Glomerular endothelial cell (primary cell): ENCODE measurements around the gene MCM9. TPM values are rescaled to one million over a fixed set of nuclear protein-coding genes. Genes with fewer than 3 reads are reported as not detected.
"Not testable (repeated sequence)": the region's sequence is repeated elsewhere in the genome, so short reads cannot be mapped to it uniquely, and the experiment has no call there.

Experiments
- DNase-seq: peaks from one replicate; pipeline ENCODE4 v3.0.0-alpha.2; 2011; ENCODE audit warnings: low read depth, low spot score; ENCODE audit errors: extremely low read depth
- total RNA-seq: library from RNA; depleted of rRNA; stranded (reverse); fragments of >200 nt; gene quantifications from 2 replicates; pipeline ENCODE4 v1.2.3, GENCODE V29; 2015

MCM9 gene
- total RNA-seq, 1 donor from 2014 or later, result 12.8 TPM

- DNase-seq, result no peak
Measured at GRCh38 chr6:118775381-118775780, 159.6 kb downstream of the MCM9 start.

GRCh38 chr6:118774581-118774980 is 160.4 kb downstream of the MCM9 start:
- no peak for DNase-seq

GRCh38 chr6:118772886-118773285 is 162.1 kb downstream of the MCM9 start:
- DNase-seq, result no peak

- DNase-seq, result no peak
Measured at GRCh38 chr6:118771253-118771652, 163.7 kb downstream of the MCM9 start.

GRCh38 chr6:118770835-118771234 is 164.1 kb downstream of the MCM9 start:
- DNase-seq, result no peak

- DNase-seq, result no peak
Measured at GRCh38 chr6:118770112-118770788, 164.7 kb downstream of the MCM9 start.

- no peak for DNase-seq
Measured at GRCh38 chr6:118768904-118769325, 166.0 kb downstream of the MCM9 start.

GRCh38 chr6:118768441-118768840 is 166.5 kb downstream of the MCM9 start:
- DNase-seq, result no peak

- DNase-seq, result not testable (repeated sequence)
Measured at GRCh38 chr6:118765316-118765715, 169.6 kb downstream of the MCM9 start.

- DNase-seq, result no peak
Measured at GRCh38 chr6:118764766-118765165, 170.2 kb downstream of the MCM9 start.

Other genes with a start within 250 kb of the MCM9 start
- 11.6 and 14.1 TPM in 2 replicates for gene ASF1A, start 41.0 kb downstream of the MCM9 start, total RNA-seq
- gene FAM184A, start 143.5 kb upstream of the MCM9 start, total RNA-seq, result 0.34 and 0.76 TPM in 2 replicates